Measurements from ENCODE around the gene ATG4C.
A peak's percentile ranks its signal among the peaks of the same experiment; 100 is the strongest.

ATG4C gene

GRCh38 chr1:62903982-62904855 lies 120.3 kb downstream of the ATG4C start:
- TF ChIP-seq CTCF (IDR thresholded peaks at IDR 0.05; ENCODE audit: poor library complexity, severe bottlenecking): no peak
- H3K4me3 ChIP-seq (ENCODE audit: severe bottlenecking): no peak overlapping the region
- H3K27ac ChIP-seq (ENCODE audit: poor library complexity, severe bottlenecking): no peak overlapping the region
- ATAC-seq (ENCODE audit: low read depth) (no peak), DNase-seq (ENCODE audit: low spot score) (no peak)
- no peaks in the 10 kb centered on the region for H3K36me3 ChIP-seq (ENCODE audit: low read depth)
- H3K9me3 ChIP-seq (ENCODE audit: severe bottlenecking): no peaks in the 10 kb centered on the region
- H3K4me1 ChIP-seq (ENCODE audit: insufficient read depth, poor library complexity, severe bottlenecking): no peaks in the 10 kb centered on the region
- H3K27me3 ChIP-seq (ENCODE audit: insufficient read depth, poor library complexity, severe bottlenecking): no peaks in the 10 kb centered on the region

GRCh38 chr1:62904856-62905225 lies 120.9 kb downstream of the ATG4C start:
- H3K27me3 ChIP-seq (ENCODE audit: insufficient read depth, poor library complexity, severe bottlenecking): no peaks in the 10 kb centered on the region
- TF ChIP-seq CTCF (IDR thresholded peaks at IDR 0.05; ENCODE audit: poor library complexity, severe bottlenecking): no peak
- H3K4me1 ChIP-seq (ENCODE audit: insufficient read depth, poor library complexity, severe bottlenecking): no peaks in the 10 kb centered on the region
- ATAC-seq (ENCODE audit: low read depth) (no peak), DNase-seq (ENCODE audit: low spot score) (no peak)
- no peaks in the 10 kb centered on the region for H3K9me3 ChIP-seq (ENCODE audit: severe bottlenecking)
- H3K27ac ChIP-seq (ENCODE audit: poor library complexity, severe bottlenecking): no peak overlapping the region
- H3K4me3 ChIP-seq (ENCODE audit: severe bottlenecking): no peak overlapping the region
- no peaks in the 10 kb centered on the region for H3K36me3 ChIP-seq (ENCODE audit: low read depth)

- no peak for TF ChIP-seq CTCF (IDR thresholded peaks at IDR 0.05; ENCODE audit: poor library complexity, severe bottlenecking)
- no peaks in the 10 kb centered on the region for H3K4me1 ChIP-seq (ENCODE audit: insufficient read depth, poor library complexity, severe bottlenecking)
- H3K27me3 ChIP-seq (ENCODE audit: insufficient read depth, poor library complexity, severe bottlenecking): no peaks in the 10 kb centered on the region
- H3K9me3 ChIP-seq (ENCODE audit: severe bottlenecking): no peaks in the 10 kb centered on the region
- no peak for DNase-seq (ENCODE audit: low spot score)
- H3K27ac ChIP-seq (ENCODE audit: poor library complexity, severe bottlenecking): no peak overlapping the region
- no peak overlapping the region for H3K4me3 ChIP-seq (ENCODE audit: severe bottlenecking)
- no peaks in the 10 kb centered on the region for H3K36me3 ChIP-seq (ENCODE audit: low read depth)
- ATAC-seq (ENCODE audit: low read depth): no peak
These were observed 121.4 kb downstream of the ATG4C start for GRCh38 chr1:62905309-62905708.

- Histone ChIP-seq H3K4me3 (ENCODE audit: severe bottlenecking) (no peak overlapping the region), H3K27ac (ENCODE audit: poor library complexity, severe bottlenecking) (no peak overlapping the region), H3K4me1 (ENCODE audit: insufficient read depth, poor library complexity, severe bottlenecking) (no peaks in the 10 kb centered on the region), H3K9me3 (ENCODE audit: severe bottlenecking) (no peaks in the 10 kb centered on the region), H3K27me3 (ENCODE audit: insufficient read depth, poor library complexity, severe bottlenecking) (no peaks in the 10 kb centered on the region), H3K36me3 (ENCODE audit: low read depth) (no peaks in the 10 kb centered on the region)
- no peak for TF ChIP-seq CTCF (IDR thresholded peaks at IDR 0.05; ENCODE audit: poor library complexity, severe bottlenecking)
- no peak for ATAC-seq (ENCODE audit: low read depth)
- no peak for DNase-seq (ENCODE audit: low spot score)
These were observed 121.9 kb downstream of the ATG4C start for GRCh38 chr1:62905872-62906271.

GRCh38 chr1:62906428-62906886 lies 122.5 kb downstream of the ATG4C start:
- H3K4me1 ChIP-seq (ENCODE audit: insufficient read depth, poor library complexity, severe bottlenecking): no peaks in the 10 kb centered on the region
- ATAC-seq (ENCODE audit: low read depth) (no peak), DNase-seq (ENCODE audit: low spot score) (no peak)
- TF ChIP-seq CTCF (IDR thresholded peaks at IDR 0.05; ENCODE audit: poor library complexity, severe bottlenecking): peak; percentile 4
- H3K36me3 ChIP-seq (ENCODE audit: low read depth): no peaks in the 10 kb centered on the region
- H3K9me3 ChIP-seq (ENCODE audit: severe bottlenecking): no peaks in the 10 kb centered on the region
- no peak overlapping the region for H3K4me3 ChIP-seq (ENCODE audit: severe bottlenecking)
- no peak overlapping the region for H3K27ac ChIP-seq (ENCODE audit: poor library complexity, severe bottlenecking)
- no peaks in the 10 kb centered on the region for H3K27me3 ChIP-seq (ENCODE audit: insufficient read depth, poor library complexity, severe bottlenecking)

Measured in RWPE2 (cell line).